Large intestine (tissue), 3 donors: ENCODE measurements around the gene BCAS3. TPM values are rescaled to one million over a fixed set of nuclear protein-coding genes. Genes with fewer than 3 reads are reported as not detected.

Experiments used
- DNase-seq, 2 donors: peaks; one replicate each; pipeline versions ENCODE4 v3.0.0 to v3.0.0-alpha.2; 2013
- H3K27ac ChIP-seq: one replicate; pipeline ENCODE4 v1.5.1; 2013; ENCODE audit warnings: low read length
- H3K27me3 ChIP-seq: 2 replicates; pipeline ENCODE4 v1.6.1; 2013; ENCODE audit warnings: low read length; ENCODE audit not compliant: control insufficient read depth, insufficient read depth
- H3K36me3 ChIP-seq: 2 replicates; pipeline ENCODE4 v1.6.1; 2013; ENCODE audit warnings: low read length; ENCODE audit not compliant: control insufficient read depth, insufficient read depth
- H3K4me1 ChIP-seq: one replicate; pipeline ENCODE4 v1.6.1; 2013; ENCODE audit warnings: low read length; ENCODE audit not compliant: control insufficient read depth, insufficient read depth
- H3K4me3 ChIP-seq: one replicate; pipeline ENCODE4 v1.5.1; 2013; ENCODE audit warnings: low read length
- H3K9me3 ChIP-seq: one replicate; pipeline ENCODE4 v1.6.1; 2013; ENCODE audit warnings: mild to moderate bottlenecking, low read depth, low read length, moderate library complexity; ENCODE audit not compliant: control insufficient read depth
- WGBS: methylation state at CpG from one replicate; pipeline ENCODE4 v1.1.5; 2013; ENCODE audit warnings: low lambda C conversion rate; ENCODE audit not compliant: insufficient coverage; 5-methylcytosine and 5-hydroxymethylcytosine counted together
- polyA plus RNA-seq: library from polyadenylated mRNA; unstranded; fragments of 120-200 nt; gene quantifications from one replicate; pipeline ENCODE4 v1.2.1, GENCODE V29; 2013

BCAS3 gene
- polyA plus RNA-seq, 1 donor, result 9.7 TPM

- WGBS, result 80% methylated on average over 1 of the region's 7 CpGs
- H3K4me3 ChIP-seq, result no peak overlapping the region
- no peaks in the 10 kb centered on the region for H3K4me1 ChIP-seq
- H3K9me3 ChIP-seq, result no peaks in the 10 kb centered on the region
- no peak overlapping the region for H3K27ac ChIP-seq
- peak; percentile 16 to 53 for DNase-seq
- H3K27me3 ChIP-seq, result no peaks in the 10 kb centered on the region
- H3K36me3 ChIP-seq, result no peaks in the 10 kb centered on the region
Observed at GRCh38 chr17:61129267-61130254, 451.9 kb downstream of the BCAS3 start.

GRCh38 chr17:61130330-61130729 lies 452.7 kb downstream of the BCAS3 start:
- no peak for DNase-seq
- H3K4me1 ChIP-seq, result no peaks in the 10 kb centered on the region
- H3K27ac ChIP-seq, result no peak overlapping the region
- 92% methylated on average over 2 of the region's 4 CpGs for WGBS
- H3K27me3 ChIP-seq, result no peaks in the 10 kb centered on the region
- H3K9me3 ChIP-seq, result no peaks in the 10 kb centered on the region
- H3K4me3 ChIP-seq, result no peak overlapping the region
- no peaks in the 10 kb centered on the region for H3K36me3 ChIP-seq

- Histone ChIP-seq H3K9me3 (no peaks in the 10 kb centered on the region), H3K4me1 (no peaks in the 10 kb centered on the region), H3K36me3 (no peaks in the 10 kb centered on the region), H3K27ac (no peak overlapping the region), H3K27me3 (no peaks in the 10 kb centered on the region), H3K4me3 (no peak overlapping the region)
- WGBS, result no CpG with 5 or more reads among the region's 2 CpGs
- no peak for DNase-seq
Observed at GRCh38 chr17:61131585-61131984, 453.9 kb downstream of the BCAS3 start.

- H3K4me1 ChIP-seq, result no peaks in the 10 kb centered on the region
- no peaks in the 10 kb centered on the region for H3K36me3 ChIP-seq
- no peak for DNase-seq
- no peak overlapping the region for H3K27ac ChIP-seq
- no CpG with 5 or more reads among the region's 4 CpGs for WGBS
- no peaks in the 10 kb centered on the region for H3K27me3 ChIP-seq
- no peaks in the 10 kb centered on the region for H3K9me3 ChIP-seq
- no peak overlapping the region for H3K4me3 ChIP-seq
Observed at GRCh38 chr17:61132524-61132923, 454.9 kb downstream of the BCAS3 start.

- WGBS, result 100% methylated on average over 1 of the region's 1 CpG
- no peak overlapping the region for H3K27ac ChIP-seq
- H3K4me1 ChIP-seq, result no peaks in the 10 kb centered on the region
- no peak overlapping the region for H3K4me3 ChIP-seq
- no peaks in the 10 kb centered on the region for H3K27me3 ChIP-seq
- DNase-seq, result no peak
- H3K9me3 ChIP-seq, result no peaks in the 10 kb centered on the region
- no peaks in the 10 kb centered on the region for H3K36me3 ChIP-seq
Observed at GRCh38 chr17:61133853-61134252, 456.2 kb downstream of the BCAS3 start.

GRCh38 chr17:61134551-61135235 lies 457.0 kb downstream of the BCAS3 start:
- Histone ChIP-seq H3K4me1 (no peaks in the 10 kb centered on the region), H3K36me3 (no peaks in the 10 kb centered on the region), H3K4me3 (no peak overlapping the region), H3K27ac (peak overlapping the region; percentile 59), H3K9me3 (no peaks in the 10 kb centered on the region), H3K27me3 (no peaks in the 10 kb centered on the region)
- 95% methylated on average over 3 of the region's 6 CpGs for WGBS
- DNase-seq, result no peak

- H3K4me1 ChIP-seq, result no peaks in the 10 kb centered on the region
- 77% methylated on average over 6 of the region's 14 CpGs for WGBS
- no peak overlapping the region for H3K4me3 ChIP-seq
- H3K36me3 ChIP-seq, result no peaks in the 10 kb centered on the region
- no peaks in the 10 kb centered on the region for H3K27me3 ChIP-seq
- peak overlapping the region; percentile 59 for H3K27ac ChIP-seq
- H3K9me3 ChIP-seq, result no peaks in the 10 kb centered on the region
- no peak for DNase-seq
Observed at GRCh38 chr17:61135782-61136181, 458.1 kb downstream of the BCAS3 start.

- Histone ChIP-seq H3K4me3 (no peak overlapping the region), H3K9me3 (no peaks in the 10 kb centered on the region), H3K36me3 (no peaks in the 10 kb centered on the region), H3K27me3 (no peaks in the 10 kb centered on the region), H3K4me1 (no peaks in the 10 kb centered on the region), H3K27ac (peak overlapping the region; percentile 59)
- no CpG with 5 or more reads among the region's 7 CpGs for WGBS
- no peak for DNase-seq
Observed at GRCh38 chr17:61136296-61136695, 458.6 kb downstream of the BCAS3 start.

- no CpG with 5 or more reads among the region's 4 CpGs for WGBS
- no peaks in the 10 kb centered on the region for H3K4me1 ChIP-seq
- H3K4me3 ChIP-seq, result no peak overlapping the region
- no peaks in the 10 kb centered on the region for H3K9me3 ChIP-seq
- H3K27ac ChIP-seq, result no peak overlapping the region
- H3K27me3 ChIP-seq, result no peaks in the 10 kb centered on the region
- no peaks in the 10 kb centered on the region for H3K36me3 ChIP-seq
- peak; percentile 23 to 32 for DNase-seq
Observed at GRCh38 chr17:61139219-61139618, 461.6 kb downstream of the BCAS3 start.

- Histone ChIP-seq H3K27me3 (no peaks in the 10 kb centered on the region), H3K4me3 (no peak overlapping the region), H3K4me1 (no peaks in the 10 kb centered on the region), H3K9me3 (no peaks in the 10 kb centered on the region), H3K27ac (no peak overlapping the region), H3K36me3 (no peaks in the 10 kb centered on the region)
- no CpG with 5 or more reads among the region's 3 CpGs for WGBS
- no peak for DNase-seq
Observed at GRCh38 chr17:61140081-61140786, 462.6 kb downstream of the BCAS3 start.
